Neural cell (in vitro differentiated cells): ENCODE data around the gene ACD. TPM values are rescaled to one million over a fixed set of nuclear protein-coding genes. Genes with fewer than 3 reads are reported as not detected.

Experiments
- H2AFZ ChIP-seq: fragments of 200-600, 300-800 bp; sonication (generic), shearing (Covaris generic); 2 replicates; pipeline ENCODE4 v1.6.0; 2014; ENCODE audit warnings: low read depth, mild to moderate bottlenecking, antibody characterized with exemption, low read length, moderate library complexity
- H3F3A ChIP-seq: fragments of 200-600 bp; shearing (Covaris generic); 2 replicates; pipeline ENCODE4 v1.6.1; 2016; ENCODE audit warnings: mild to moderate bottlenecking, moderate library complexity, mixed read lengths, antibody characterized with exemption, low read length; ENCODE audit not compliant: insufficient read depth, poor library complexity, severe bottlenecking
- H3K27ac ChIP-seq: fragments of 200-600, 300-800 bp; sonication (generic), shearing (Covaris generic); 2 replicates; pipeline ENCODE4 v1.5.1; 2014; ENCODE audit warnings: mild to moderate bottlenecking, low read length, moderate library complexity
- H3K27me3 ChIP-seq: fragments of 300-800, 200-600 bp; sonication (generic), shearing (Covaris generic); 2 replicates; pipeline ENCODE4 v1.6.0; 2014; ENCODE audit warnings: mild to moderate bottlenecking, low read depth, low read length, moderate library complexity; ENCODE audit not compliant: insufficient read depth
- H3K36me3 ChIP-seq: fragments of 300-800, 200-600 bp; sonication (generic), shearing (Covaris generic); 2 replicates; pipeline ENCODE4 v1.5.1; 2014; ENCODE audit warnings: mild to moderate bottlenecking, antibody characterized with exemption, low read length, moderate library complexity; ENCODE audit not compliant: insufficient read depth
- H3K4me2 ChIP-seq: fragments of 300-800, 200-600 bp; sonication (generic), shearing (Covaris generic); 2 replicates; pipeline ENCODE4 v1.6.0; 2014; ENCODE audit warnings: mild to moderate bottlenecking, low read length
- H3K4me3 ChIP-seq: fragments of 300-800, 200-600 bp; sonication (generic), shearing (Covaris generic); 2 replicates; pipeline ENCODE4 v1.5.1; 2014; ENCODE audit warnings: mild to moderate bottlenecking, low read length, moderate library complexity
- H3K79me2 ChIP-seq: fragments of 200-600 bp; shearing (Covaris generic); replicated peaks from 2 replicates; pipeline ENCODE4 v1.6.0; 2014; ENCODE audit warnings: mild to moderate bottlenecking, low read length, moderate library complexity; ENCODE audit not compliant: insufficient read depth
- H3K9ac ChIP-seq: fragments of 300-800, 200-600 bp; sonication (generic), shearing (Covaris generic); 2 replicates; pipeline ENCODE4 v1.6.1; 2016; ENCODE audit warnings: mild to moderate bottlenecking, low read length, mixed read lengths
- H3K9me2 ChIP-seq: fragments of 200-600 bp; shearing (Covaris generic); 2 replicates; pipeline ENCODE4 v1.6.1; 2016; ENCODE audit warnings: mild to moderate bottlenecking, low read length, mixed read lengths; ENCODE audit not compliant: insufficient read depth
- H3K9me3 ChIP-seq: fragments of 200-600, 300-800 bp; sonication (generic), shearing (Covaris generic); 2 replicates; pipeline ENCODE4 v1.6.1; 2016; ENCODE audit warnings: mild to moderate bottlenecking, mixed run types, low read length, moderate library complexity, mixed read lengths
- H4K20me1 ChIP-seq: fragments of 200-600 bp; shearing (Covaris generic); 2 replicates; pipeline ENCODE4 v1.6.1; 2016; ENCODE audit warnings: mild to moderate bottlenecking, mixed run types; ENCODE audit not compliant: insufficient read depth
- EP300 ChIP-seq: fragments of 450-650 bp; conservative IDR thresholded peaks from 2 replicates; pipeline ENCODE4 v1.6.1; 2014; ENCODE audit warnings: antibody characterized with exemption, mild to moderate bottlenecking, moderate library complexity; ENCODE audit not compliant: poor library complexity, severe bottlenecking
- EZH2 ChIP-seq: fragments of 200-600, 300-800 bp; shearing (Covaris generic), sonication (generic); IDR thresholded peaks from 2 replicates; pipeline ENCODE4 v1.6.1; 2014; ENCODE audit warnings: antibody characterized with exemption, low read length, borderline replicate concordance, mild to moderate bottlenecking; ENCODE audit not compliant: insufficient read depth, poor library complexity, severe bottlenecking
- MXI1 ChIP-seq: fragments of 450-650 bp; conservative IDR thresholded peaks from 2 replicates; pipeline ENCODE4 v1.6.1; 2014; ENCODE audit warnings: antibody characterized with exemption, mild to moderate bottlenecking; ENCODE audit not compliant: poor library complexity, severe bottlenecking
- POLR2AphosphoS5 ChIP-seq: IDR thresholded peaks from 2 replicates; pipeline ENCODE4 v1.6.1; 2012
- RAD21 ChIP-seq: fragments of 450-650 bp; conservative IDR thresholded peaks from 2 replicates; pipeline ENCODE4 v1.6.1; 2014; ENCODE audit warnings: antibody characterized with exemption, mild to moderate bottlenecking, moderate library complexity
- SMC3 ChIP-seq: fragments of 450-650 bp; conservative IDR thresholded peaks from 2 replicates; pipeline ENCODE4 v1.6.1; 2014; ENCODE audit warnings: antibody characterized with exemption, mild to moderate bottlenecking, moderate library complexity; ENCODE audit not compliant: poor library complexity
- TAF1 ChIP-seq: IDR thresholded peaks from 2 replicates; pipeline ENCODE4 v1.6.1; 2012; ENCODE audit warnings: low read depth
- polyA plus RNA-seq: library from polyadenylated mRNA; depleted of rRNA; stranded (reverse); fragments of >200 nt; gene quantifications from 2 replicates; pipeline ENCODE4 v1.2.3, GENCODE V29; 2014
- TF ChIP-seq, protein P1 (sequence below): fragments of 450-650 bp; IDR thresholded peaks from 2 replicates; pipeline ENCODE4 v1.5.1; 2014; ENCODE audit warnings: antibody characterized with exemption, mild to moderate bottlenecking, moderate library complexity; ENCODE audit not compliant: poor library complexity, severe bottlenecking
- TF ChIP-seq, protein P2 (sequence below): IDR thresholded peaks from 2 replicates; pipeline ENCODE4 v1.6.1; 2012; ENCODE audit warnings: borderline replicate concordance

Gene ACD
- polyA plus RNA-seq, 1 donor from 2014 or later: 98.6 TPM

DNA sequence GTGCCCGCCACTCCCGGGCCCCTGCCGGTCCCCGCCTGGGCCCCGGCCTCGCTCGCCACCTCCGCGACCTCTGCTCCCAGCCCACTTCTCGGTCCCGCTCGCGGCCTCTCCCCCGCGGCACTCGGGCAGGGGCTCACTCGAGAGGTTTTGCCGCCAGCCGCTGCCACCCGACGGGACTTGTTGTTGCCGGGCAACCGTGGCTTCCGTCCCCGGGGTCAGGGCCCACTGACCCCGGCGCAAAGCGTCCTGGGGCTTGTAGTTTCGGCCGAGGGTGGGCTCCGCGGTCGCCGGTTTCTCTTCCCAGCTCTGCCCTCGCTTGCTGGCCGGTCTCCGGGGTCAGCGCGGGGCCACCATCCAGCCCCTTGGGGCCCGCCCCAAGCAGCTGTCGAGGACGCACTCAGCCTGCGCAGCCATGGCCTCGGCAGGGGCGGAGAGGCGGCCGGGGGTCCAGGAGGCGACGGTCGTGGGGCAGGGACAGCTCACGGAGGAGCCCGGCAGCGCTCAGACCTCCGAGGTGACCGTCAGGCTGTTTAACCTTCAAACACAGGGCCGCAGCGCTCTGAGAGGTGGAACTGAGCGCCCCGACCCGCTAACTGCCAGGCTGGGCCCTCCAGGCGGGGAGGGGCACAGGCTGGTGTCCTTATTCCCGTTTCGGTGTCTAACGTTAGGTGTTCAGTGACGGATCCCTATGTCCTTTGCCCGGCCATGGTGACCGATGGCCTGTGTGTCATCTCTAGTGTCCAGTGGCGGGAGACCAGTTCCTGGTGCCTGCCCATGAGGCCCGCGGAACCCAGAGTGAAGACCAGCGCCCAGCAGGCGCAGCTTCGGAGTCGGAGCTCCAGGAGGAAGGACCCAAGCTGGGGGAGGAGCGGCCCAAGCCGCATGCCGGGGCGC lies 6.7 kb upstream of the ACD start, which contains the start of the genes C16orf86 and ENKD1:
Gene C16orf86, plus strand, starts transcription at position 256 of the 894 bp plus-strand sequence. Its CDS starts 157 bp downstream, at position 413.
Gene ENKD1, minus strand, starts transcription at position 192 of the 894 bp plus-strand sequence. CDS start 308 bp downstream, outside the sequence.
- H3K36me3 ChIP-seq: no peaks in the 10 kb centered on the region
- peak; percentile 51 for TF ChIP-seq MXI1
- no peak for TF ChIP-seq SMC3
- no peak for TF ChIP-seq EP300
- no peak for TF ChIP-seq RAD21
- peak; percentile 47 for TF ChIP-seq POLR2AphosphoS5
- H3K9me3 ChIP-seq: no peaks in the 10 kb centered on the region
- no peaks in the 10 kb centered on the region for H3K27me3 ChIP-seq
- no peaks in the 10 kb centered on the region for H3F3A ChIP-seq
- H3K4me2 ChIP-seq: no peak within 1 kb of the TSS
- H3K9me2 ChIP-seq: no peaks in the 10 kb centered on the region
- H3K27ac ChIP-seq: no peak within 1 kb of the TSS
- no peaks in the 10 kb centered on the region for H4K20me1 ChIP-seq
- peaks cover 3% of the 10 kb centered on the region for H3K79me2 ChIP-seq
- peak within 1 kb of the TSS; percentile 57 for H3K9ac ChIP-seq
- H2AFZ ChIP-seq: no peak within 1 kb of the TSS
- H3K4me3 ChIP-seq: peak within 1 kb of the TSS; percentile 70

DNA sequence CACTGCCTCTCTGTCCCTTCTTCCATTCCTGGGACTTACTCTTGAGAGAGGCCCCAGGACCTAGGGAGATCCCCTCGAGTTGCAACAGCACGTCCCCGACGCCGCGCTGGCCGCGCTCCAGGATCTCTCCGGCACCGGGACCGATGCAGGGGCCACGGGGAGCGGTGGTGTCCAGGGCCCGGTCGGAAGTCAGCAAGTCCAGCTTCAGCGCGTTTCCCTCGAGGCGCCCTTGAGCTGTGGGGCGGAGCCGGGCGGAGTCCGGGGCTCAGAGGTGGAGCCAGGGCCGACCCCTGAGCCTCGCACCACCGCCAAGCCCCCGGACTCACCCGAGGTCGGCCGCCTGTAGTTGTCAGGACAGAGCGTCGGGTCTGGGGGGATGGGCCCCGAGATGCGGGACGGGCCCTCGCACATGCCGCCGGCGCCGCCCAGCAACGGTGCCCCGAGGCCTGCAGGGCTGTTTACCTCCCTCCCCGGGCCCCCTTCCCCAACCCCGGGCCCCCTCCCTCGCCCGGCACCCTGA lies 6.0 kb upstream of the ACD start:
- Histone ChIP-seq H3K4me2 (no peak overlapping the region), H3K9me3 (no peaks in the 10 kb centered on the region), H4K20me1 (no peaks in the 10 kb centered on the region), H3K27me3 (no peaks in the 10 kb centered on the region), H3K36me3 (no peaks in the 10 kb centered on the region), H3K27ac (no peak overlapping the region), H2AFZ (no peak overlapping the region), H3K4me3 (peak overlapping the region; percentile 70), H3K79me2 (peaks cover 3% of the 10 kb centered on the region), H3K9me2 (no peaks in the 10 kb centered on the region), H3F3A (no peaks in the 10 kb centered on the region), H3K9ac (peak overlapping the region; percentile 57)
- TF ChIP-seq EZH2 (no peak), MXI1 (no peak), RAD21 (no peak), POLR2AphosphoS5 (no peak), EP300 (no peak), TAF1 (no peak), SMC3 (no peak)
- TF ChIP-seq, protein P1, sequence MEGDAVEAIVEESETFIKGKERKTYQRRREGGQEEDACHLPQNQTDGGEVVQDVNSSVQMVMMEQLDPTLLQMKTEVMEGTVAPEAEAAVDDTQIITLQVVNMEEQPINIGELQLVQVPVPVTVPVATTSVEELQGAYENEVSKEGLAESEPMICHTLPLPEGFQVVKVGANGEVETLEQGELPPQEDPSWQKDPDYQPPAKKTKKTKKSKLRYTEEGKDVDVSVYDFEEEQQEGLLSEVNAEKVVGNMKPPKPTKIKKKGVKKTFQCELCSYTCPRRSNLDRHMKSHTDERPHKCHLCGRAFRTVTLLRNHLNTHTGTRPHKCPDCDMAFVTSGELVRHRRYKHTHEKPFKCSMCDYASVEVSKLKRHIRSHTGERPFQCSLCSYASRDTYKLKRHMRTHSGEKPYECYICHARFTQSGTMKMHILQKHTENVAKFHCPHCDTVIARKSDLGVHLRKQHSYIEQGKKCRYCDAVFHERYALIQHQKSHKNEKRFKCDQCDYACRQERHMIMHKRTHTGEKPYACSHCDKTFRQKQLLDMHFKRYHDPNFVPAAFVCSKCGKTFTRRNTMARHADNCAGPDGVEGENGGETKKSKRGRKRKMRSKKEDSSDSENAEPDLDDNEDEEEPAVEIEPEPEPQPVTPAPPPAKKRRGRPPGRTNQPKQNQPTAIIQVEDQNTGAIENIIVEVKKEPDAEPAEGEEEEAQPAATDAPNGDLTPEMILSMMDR: no peak
- TF ChIP-seq, protein P2, sequence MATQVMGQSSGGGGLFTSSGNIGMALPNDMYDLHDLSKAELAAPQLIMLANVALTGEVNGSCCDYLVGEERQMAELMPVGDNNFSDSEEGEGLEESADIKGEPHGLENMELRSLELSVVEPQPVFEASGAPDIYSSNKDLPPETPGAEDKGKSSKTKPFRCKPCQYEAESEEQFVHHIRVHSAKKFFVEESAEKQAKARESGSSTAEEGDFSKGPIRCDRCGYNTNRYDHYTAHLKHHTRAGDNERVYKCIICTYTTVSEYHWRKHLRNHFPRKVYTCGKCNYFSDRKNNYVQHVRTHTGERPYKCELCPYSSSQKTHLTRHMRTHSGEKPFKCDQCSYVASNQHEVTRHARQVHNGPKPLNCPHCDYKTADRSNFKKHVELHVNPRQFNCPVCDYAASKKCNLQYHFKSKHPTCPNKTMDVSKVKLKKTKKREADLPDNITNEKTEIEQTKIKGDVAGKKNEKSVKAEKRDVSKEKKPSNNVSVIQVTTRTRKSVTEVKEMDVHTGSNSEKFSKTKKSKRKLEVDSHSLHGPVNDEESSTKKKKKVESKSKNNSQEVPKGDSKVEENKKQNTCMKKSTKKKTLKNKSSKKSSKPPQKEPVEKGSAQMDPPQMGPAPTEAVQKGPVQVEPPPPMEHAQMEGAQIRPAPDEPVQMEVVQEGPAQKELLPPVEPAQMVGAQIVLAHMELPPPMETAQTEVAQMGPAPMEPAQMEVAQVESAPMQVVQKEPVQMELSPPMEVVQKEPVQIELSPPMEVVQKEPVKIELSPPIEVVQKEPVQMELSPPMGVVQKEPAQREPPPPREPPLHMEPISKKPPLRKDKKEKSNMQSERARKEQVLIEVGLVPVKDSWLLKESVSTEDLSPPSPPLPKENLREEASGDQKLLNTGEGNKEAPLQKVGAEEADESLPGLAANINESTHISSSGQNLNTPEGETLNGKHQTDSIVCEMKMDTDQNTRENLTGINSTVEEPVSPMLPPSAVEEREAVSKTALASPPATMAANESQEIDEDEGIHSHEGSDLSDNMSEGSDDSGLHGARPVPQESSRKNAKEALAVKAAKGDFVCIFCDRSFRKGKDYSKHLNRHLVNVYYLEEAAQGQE: no peak
